Left cardiac atrium (tissue), 4 donors: Measurements from ENCODE around the gene ATL2. TPM values are rescaled to one million over a fixed set of nuclear protein-coding genes. Genes with fewer than 3 reads are reported as not detected.
A peak's percentile ranks its signal among the peaks of the same experiment; 100 is the strongest.
"Not testable (repeated sequence)": the region's sequence is repeated elsewhere in the genome, so short reads cannot be mapped to it uniquely, and the experiment has no call there.

Experiments used
- ATAC-seq, 2 donors: fragments of 200-7000 bp; cut with Tn5 transposase; one replicate each; pipeline ENCODE4 v1.9.1; 2020; ENCODE audit warnings: mild to moderate bottlenecking in 2 of 2, moderate library complexity in 2 of 2
- DNase-seq: peaks from one replicate; pipeline ENCODE4 v3.0.0-alpha.2; 2020
- intact Hi-C, 2 donors: fragments of 100-400 bp; cut with DNase I; formaldehyde crosslinking; loops; one replicate each; pipeline versions ENCODE4 v1.14.1 to v1.15.1; 2022 to 2023
- total RNA-seq, 2 donors: library from RNA; stranded (reverse); fragmentation: NEBNext Ultra II Directional; extraction: Animal tissue kit (Norgen Biotek cat#: 25700); gene quantifications; one replicate each; pipeline ENCODE4 v1.2.1, GENCODE V29; 2021
- donor health status: DM: no; HTN: yes; CAD: no.
- donor health status: DM: no; HTN: yes; CAD: no; lungs with severe emphysema.
- donor health status: DM: yes; HTN: yes; CAD: no.
- donor health status: Dilated cardiomyopathy.

Gene ATL2
- total RNA-seq, 2 donors from 2014 or later, result 34.8 to 55.7 TPM

DNA sequence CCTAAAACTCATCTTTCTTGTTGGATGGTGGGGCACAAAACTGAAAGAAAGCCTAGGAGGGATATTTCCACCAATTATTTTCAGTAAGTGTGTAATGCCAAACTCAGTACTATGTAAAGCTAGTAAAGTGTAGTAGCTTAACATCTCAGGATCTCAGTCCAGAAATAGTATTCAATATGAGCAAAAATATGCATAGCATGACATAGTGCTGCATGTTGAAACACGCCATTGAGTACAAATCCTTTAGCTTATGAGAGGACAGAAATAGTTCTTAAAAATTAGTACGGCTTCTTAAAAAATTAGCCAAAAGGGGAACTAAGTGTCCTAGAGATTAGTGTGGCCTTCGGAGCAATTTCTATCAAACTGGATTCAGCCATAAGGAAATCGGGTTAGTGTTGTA lies 21.7 kb upstream of the ATL2 start:
- no peak for ATAC-seq
- intact Hi-C loops, result no loop called here
- DNase-seq, result no peak

DNA sequence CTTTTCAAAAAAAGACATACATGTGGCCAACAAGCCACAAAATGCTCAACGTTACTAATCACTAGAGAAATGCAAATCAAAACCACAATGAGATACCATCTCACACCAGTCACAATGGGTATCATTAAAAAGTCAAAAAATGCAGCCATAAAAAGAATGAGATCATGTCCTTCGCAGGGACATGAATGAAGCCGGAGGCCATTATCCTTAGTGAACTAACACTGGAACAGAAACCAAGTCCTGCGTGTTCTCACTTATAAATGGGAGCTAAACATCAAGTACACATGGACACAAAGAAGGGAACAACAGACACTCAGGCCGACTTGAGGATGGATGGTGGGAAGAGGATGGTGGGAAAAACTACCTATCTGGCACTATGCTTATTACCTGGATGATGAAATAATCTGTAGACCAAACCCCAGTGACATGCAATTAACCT lies 17.8 kb upstream of the ATL2 start:
- intact Hi-C loops, result no loop called here
- ATAC-seq (no peak), DNase-seq (no peak)

DNA sequence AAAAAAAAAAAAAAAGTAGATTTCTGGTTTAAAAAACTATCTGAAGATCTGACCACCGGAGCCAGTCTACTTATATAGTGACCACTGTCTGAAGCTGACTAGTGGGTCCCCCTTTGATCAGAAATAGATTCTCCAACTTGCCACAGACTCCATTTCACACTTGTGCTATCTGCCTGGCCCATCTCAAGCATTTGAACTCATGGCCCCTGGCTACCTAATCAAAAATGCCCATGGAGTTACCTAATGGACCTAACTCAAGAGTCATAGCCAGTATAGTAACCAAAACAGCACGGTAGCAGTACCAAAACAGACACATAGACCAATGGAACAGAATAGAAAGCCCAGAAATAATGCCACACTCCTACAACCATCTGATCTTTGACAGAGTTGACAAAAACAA lies 17.0 kb upstream of the ATL2 start:
- no peak for ATAC-seq
- intact Hi-C loops, result no loop called here

DNA sequence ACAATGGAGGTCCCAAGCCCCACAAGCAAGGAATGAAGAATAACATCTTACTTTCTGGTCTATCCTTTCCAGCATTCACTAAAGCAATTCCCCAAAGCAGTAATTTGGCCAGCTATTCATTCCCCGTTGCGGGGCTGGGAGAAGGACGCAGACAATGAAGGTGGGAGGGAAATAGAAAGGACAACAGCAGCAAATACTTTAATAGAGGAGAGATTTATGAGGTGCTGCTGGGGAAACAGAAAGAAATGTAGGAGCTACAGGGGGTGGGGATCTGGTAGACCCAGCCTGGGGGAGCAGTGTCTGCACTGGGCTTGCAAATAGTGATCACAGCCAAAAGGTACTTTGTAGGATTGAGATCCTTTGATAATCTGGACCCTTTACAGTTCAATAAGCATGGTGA lies 13.9 kb upstream of the ATL2 start:
- ATAC-seq (no peak), DNase-seq (no peak)

More for the DNA sequence above, 17.0 kb upstream of the ATL2 start:
- no peak for DNase-seq

DNA sequence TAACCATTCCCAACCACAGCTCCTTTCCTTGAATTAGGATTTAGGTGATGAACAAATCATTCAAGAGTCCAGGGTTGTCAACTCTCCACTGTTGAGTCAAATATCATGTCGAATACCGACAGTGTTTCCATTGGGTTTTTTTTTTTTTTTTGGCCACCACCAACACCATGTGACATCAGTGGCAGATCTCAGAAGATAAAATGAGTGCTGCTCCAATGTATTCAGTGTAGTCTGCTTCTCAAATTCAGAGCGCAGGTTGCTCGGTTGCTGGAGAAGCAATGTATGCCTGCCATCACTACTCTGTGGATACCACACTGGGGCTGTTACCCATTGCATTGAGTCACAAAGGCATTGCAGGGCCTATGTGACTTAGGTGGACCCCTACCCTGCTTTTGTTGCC lies 10.8 kb upstream of the ATL2 start:
- intact Hi-C loops, result no loop called here
- DNase-seq (no peak), ATAC-seq (no peak)

More for the DNA sequence above, 13.9 kb upstream of the ATL2 start:
- intact Hi-C loops, result no loop called here

DNA sequence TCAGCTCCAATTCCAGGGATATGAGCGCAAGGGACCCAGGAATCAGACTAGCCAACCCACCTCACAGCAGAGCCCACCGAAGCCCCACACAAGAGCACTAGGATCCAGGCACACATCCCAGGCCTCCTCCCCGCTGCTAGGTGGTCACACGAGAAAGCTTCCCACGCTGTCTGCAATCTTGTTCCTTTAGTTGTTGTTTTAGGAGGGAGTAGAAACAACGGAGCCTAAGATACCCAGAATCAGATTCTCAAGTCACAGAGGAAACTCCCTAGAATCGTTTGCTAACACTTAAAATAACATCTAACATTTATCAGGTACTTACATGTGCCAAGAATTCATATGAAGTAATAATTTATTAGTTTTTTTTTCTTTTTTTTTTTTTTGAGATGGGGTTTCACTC lies 9.7 kb upstream of the ATL2 start:
- ATAC-seq, result peak in 1 of 2 donors; percentile 57
- intact Hi-C loops, result no loop called here
- DNase-seq, result peak; percentile 36

DNA sequence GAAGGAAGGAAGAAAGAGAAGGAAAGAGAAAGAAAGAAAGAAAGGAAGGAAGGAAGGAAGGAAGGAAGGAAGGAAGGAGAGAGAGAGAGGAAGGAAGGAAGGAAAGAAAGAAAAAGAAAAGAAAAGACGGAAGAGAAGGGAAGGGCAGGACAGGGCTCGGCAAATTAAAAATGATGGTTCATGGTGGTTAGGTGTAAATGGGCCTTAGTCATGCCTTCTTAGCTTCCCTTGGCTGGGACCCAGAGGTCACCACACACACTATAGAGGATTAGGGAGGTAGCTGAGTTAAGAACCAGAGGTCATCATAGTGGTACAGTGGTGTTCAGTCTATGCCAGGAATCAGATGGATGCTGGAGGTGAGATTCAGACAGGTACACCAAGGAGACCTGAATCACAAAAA lies 9.3 kb upstream of the ATL2 start:
- intact Hi-C loops, result no loop called here
- ATAC-seq, result peak in 1 of 2 donors; percentile 44
- DNase-seq, result no peak

DNA sequence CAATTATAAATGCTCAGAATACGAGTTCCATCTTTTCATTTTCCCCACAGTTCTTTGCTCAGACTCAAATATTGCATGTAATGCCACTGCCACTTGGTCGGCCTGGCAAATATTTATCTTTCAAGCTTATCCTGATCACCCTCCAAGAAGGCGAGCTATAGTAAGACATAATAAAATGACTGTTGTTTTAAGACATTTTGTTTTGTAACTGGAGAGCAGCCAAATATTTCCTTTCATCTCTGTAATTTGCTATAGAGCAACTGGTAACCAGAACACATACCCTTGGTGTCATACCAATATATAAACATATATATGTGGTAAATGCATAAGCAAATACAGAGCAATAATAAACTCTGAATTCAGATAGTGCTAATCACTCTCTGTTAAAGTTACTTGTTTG lies 7.3 kb upstream of the ATL2 start:
- no peak for ATAC-seq
- intact Hi-C loops, result no loop called here
- DNase-seq, result no peak

DNA sequence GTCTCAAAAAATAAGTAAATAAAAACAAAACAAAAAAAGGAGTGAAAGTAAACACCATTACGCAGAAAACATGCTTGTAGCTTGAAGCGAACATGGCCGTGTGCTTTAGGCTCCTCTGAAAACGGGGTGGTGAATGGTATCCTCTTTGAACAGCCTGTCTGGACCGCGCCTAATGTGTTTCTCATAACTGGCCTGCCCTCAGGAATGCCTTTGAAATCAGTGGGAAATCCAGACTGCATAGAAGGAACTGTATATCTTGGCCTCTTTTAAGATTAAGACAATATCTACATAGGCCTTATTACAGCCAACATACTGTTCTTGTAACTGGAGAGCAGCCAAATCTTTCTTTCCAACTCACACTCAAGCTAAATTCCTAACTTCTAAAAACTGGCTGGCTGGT lies 6.7 kb upstream of the ATL2 start:
- peak in 1 of 2 donors; percentile 19 for ATAC-seq
- DNase-seq, intact Hi-C loops: not testable (repeated sequence)

DNA sequence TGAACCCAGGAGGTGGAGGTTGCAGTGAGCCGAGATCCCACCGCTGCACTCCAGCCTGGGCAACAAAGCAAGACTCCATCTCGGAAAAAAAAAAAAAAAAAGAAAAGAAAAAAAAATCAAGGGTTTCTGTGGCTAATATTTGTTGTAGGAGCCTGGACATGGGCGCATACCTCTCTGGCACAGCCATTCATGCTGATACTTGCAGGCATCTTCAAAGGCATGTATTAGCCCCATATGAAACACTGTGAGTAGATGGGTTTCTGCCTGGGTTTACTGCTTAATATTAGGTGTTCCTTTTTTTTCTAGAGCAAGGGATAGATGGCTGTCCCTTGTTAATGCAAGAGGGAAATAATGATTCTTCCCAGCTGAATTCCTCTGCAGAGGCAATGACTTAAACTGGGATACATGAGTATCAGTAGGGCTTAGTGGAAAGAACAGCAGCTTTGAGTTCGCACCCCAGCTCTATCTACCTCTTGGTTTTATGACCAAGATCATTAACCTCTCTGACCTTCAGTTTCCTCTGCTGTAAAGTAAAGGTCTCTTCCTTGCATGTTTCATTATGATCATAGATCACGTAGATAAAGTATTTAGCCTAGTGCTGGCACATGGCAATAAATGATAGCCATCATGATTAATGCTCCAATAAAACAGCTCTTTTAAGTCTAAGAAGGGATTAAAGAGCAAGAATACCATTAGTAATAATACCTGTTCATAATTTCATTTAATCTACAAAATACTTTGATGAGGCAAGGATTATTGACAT lies 4.5 kb upstream of the ATL2 start:
- DNase-seq, result no peak
- intact Hi-C loops, result no loop called here
- no peak for ATAC-seq

DNA sequence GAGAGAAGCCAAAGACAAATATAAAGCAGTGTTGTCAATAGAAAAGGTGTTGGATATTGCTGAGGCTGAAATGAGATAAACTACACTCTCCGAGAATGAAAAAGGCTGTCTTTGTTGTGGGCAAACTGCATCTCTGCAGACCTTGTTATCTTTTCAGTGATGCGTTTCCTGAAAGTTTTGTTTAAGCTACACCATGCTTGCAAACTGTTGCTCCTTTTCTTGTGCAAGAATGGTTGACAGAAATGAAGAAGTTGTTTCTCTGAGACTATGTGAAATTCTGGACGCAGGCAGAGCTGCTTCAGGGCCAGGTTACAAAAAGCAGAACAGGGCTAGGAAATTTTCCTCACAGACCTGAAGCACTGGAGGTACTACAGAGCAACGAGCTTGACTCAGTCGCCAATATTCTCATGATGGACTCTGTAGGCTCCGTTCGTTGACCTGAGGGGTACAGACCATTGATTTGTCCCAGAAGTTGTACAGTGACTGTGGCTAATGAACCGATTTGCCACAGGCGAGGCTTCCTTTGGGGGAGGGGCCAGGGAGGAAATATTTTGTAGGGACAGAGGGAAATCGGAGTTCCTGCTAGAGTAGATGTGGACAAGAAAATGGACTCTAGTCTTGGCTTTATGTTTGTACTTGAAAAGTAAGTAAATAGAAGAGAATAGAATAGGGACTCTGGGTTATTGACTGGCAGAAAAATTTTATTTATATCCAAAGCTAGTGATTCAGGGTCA lies 3.5 kb upstream of the ATL2 start:
- DNase-seq (no peak), ATAC-seq (no peak)
- intact Hi-C loops, result no loop called here

DNA sequence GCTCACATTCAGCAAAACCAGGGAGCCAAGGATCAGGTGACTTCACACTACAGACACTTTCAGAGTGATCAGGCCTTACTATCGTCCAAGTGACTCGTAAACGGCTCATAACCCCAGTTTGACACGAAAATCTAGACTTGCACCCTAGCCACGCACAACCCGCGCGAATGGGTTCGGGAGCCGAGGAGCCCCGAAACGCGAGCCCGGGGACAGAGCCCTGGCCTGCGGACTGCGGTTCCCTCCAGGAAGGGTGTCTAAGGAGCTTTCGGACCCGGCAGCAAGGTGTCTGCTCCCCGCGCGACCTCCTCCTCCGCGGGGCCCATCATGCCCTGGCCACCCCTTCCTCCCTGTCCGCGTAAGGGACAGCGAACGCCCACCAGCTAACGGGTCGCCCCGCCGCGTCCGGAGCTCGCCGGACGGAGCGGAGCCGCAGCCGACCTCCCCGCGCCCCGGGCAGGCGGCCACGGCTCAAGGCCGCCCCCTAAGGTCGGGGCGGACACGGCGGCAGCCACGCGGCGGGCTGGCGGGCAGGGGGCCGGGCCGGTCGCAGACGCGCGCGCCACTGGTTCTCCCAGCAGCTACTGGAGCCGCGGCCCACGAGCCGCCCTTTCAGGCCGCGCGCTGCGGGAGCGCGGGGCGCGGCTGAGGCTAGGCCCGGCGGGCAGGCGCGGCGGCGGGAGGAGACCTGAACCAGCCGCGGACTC lies 575 bp downstream of the ATL2 start:
- intact Hi-C loops, result no loop called here
- DNase-seq (peak; percentile 68), ATAC-seq (peak; percentile 78 to 82)

DNA sequence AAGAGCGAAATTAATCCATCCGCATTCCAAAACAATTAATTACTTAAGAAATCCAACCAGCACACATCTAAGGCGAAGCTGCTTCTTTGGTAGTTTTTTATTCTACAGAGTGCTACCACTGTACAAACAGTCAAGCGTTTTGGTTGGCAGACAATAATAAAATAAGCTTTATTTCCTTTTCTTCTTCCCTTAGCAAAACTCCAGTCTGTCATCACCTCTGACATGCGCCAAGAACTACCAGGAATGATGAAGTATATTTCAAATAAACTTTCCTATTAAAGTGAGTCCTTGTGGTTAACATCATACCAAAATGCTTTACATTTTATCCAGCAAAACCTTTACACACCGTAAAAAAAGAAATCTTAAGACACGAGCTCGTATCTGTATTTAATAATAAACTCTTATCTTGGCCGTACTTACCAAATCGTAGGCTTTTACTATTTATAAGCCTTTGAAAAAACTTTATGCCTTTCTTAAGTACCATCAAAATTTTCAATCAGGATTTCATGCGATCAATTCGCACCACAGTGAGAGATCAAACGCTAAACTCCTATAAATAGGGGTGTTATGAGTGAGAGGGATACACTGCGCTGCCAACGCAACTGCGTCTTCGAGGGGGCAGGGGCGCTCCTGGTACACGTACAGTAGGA lies 1.3 kb downstream of the ATL2 start:
- intact Hi-C loops, result no loop called here
- DNase-seq (peak; percentile 60), ATAC-seq (peak in 1 of 2 donors; percentile 34)

DNA sequence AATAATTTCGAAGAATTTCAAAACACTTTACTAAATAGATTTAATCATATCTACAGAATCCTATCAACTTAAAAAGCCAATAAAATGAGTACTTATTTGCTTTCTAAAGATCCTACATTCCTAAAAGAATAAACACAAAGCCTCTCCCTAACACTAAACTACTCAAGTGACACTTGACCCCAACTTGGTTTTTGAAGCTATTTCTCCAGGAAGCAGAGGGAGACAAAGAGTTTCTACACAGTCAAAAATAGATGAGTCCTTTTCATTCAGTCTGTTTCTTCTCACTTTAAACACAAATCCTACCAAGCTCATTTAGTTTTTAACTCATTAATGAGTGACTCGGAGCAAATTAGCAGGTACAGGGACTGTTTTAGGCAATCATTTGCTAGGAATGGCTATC lies 2.1 kb downstream of the ATL2 start:
- intact Hi-C loops, result no loop called here
- no peak for ATAC-seq
- no peak for DNase-seq

DNA sequence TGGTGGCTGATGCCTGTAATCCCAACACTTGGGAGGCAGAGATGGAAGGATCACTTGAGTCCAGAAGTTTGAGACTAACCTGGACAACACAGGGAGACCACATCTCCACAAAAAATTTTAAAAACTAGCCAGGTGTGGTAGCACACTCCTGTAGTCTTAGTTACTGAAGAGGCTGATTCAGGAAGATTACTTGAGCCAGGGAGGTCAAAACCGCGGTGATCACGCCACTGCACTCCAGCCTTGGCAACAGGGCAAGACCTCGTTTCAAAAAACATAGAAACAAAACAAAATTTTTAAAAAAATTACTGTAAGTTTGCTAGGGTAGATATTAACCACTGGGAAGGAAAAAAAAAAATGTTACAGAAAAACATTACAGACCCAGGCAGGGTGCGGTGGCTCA lies 5.8 kb downstream of the ATL2 start:
- ATAC-seq (no peak), DNase-seq (no peak)
- intact Hi-C loops, result no loop called here

DNA sequence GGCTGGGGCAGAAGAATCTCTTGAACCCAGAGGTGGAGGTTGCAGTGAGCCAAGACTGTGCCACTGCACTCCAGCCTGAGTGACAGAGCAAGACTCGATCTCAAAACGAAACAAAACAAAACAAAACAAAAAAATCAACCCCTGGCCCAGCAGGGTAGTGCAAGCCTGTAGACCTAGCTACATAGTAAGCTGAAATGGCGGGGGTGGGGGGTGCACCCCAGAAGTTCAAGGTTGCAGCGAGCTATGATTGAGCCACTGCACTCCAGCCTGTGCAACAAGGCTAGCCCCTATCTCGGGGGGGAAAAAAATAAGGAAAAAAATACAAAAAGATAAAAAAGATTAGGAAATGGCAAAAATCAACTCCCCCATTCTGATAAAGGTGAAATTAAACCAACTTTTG lies 6.4 kb downstream of the ATL2 start:
- no peak for DNase-seq
- intact Hi-C loops, result no loop called here
- ATAC-seq, result no peak

DNA sequence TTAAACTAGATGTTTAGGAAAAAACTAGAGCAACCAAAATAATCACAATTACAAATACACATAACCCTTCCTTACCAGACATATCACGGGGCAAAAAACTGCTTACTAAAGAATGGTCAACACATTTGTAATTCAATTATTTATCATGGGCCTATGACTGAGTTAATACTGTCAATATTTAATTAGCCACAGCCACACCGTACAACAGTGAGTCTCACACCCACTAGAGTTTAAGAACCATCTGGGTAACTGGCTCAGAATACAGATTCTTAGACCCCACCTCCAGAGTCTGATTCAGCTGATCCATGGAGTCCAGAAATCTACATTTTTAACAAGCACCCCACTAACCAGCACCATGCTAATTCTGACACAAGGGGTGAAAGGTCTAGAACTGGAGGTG lies 14.8 kb downstream of the ATL2 start:
- DNase-seq (no peak), ATAC-seq (no peak)
- intact Hi-C loops, result no loop called here

DNA sequence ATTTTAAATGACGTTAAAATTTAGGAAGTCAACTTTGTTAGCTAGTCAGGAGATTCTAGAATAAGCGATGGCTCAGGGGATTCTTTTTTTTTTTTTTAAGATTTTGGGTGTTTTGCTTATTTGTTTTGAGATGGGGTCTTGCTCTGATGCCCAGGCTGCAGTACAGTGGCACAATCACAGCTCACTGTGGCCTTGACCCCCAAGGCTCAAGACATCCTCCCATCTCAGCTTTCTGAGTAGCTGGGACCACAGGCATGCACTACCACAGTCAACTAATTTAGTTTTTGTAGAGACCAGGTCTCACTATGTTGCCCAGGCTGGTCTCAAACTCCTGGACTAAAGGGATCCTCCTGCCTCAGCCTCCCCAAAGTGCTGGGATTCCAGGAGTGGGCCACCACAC lies 16.9 kb downstream of the ATL2 start:
- intact Hi-C loops, result no loop called here
- DNase-seq (no peak), ATAC-seq (no peak)

DNA sequence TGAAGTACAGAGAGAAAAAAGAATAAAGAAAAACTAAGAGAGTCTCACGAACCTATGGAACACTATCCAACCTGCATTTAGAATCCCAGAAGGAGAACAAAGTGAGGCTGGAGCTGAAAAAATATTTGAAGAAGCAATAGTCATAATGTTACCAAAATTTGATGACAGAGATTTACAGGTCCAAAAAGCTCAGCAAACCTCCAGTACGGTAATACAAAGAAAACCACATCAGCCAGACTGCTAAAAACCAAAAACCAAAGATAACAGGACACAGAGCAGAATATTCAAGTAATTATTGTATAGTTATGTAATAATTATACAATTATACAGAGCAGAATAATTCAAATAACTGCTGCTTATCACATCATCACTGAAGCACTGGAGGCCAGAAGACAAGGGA lies 23.7 kb downstream of the ATL2 start:
- no peak for ATAC-seq
- DNase-seq, result no peak
- intact Hi-C loops, result no loop called here

DNA sequence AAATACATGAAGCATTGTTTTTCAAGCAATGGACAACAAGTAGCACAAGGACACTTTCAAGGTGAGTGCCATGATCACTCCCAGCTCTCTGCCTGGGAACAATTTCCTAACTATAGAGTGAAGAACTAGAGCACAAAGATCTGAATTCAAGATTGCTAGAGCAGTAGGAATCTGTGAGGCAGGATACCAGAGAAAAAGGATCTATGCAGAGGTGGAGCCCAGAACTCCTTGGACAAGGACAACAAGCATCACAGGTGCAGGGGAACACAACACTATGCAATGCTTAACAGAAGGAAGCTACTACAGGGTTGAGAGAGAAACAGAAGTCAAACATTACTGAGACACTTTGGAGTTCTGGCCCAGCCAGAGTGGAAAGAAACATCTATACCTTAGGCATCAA lies 24.7 kb downstream of the ATL2 start:
- intact Hi-C loops, result no loop called here
- no peak for ATAC-seq

More for the DNA sequence above, 24.7 kb downstream of the ATL2 start:
- no peak for DNase-seq
